NT2/D1 (cell line): ENCODE results near the gene UBL5.

ENCODE experiments used
- DNase-seq: peaks from one replicate; pipeline ENCODE4 v3.0.0-alpha.2; 2011; ENCODE audit warnings: low read depth, low spot score
- H3K27me3 ChIP-seq: 2 replicates; pipeline ENCODE4 v1.6.0; 2011; ENCODE audit warnings: mild to moderate bottlenecking; ENCODE audit not compliant: insufficient read length, insufficient read depth
- H3K36me3 ChIP-seq: 2 replicates; pipeline ENCODE4 v1.6.1; 2011; ENCODE audit warnings: mild to moderate bottlenecking, low read length, mixed read lengths; ENCODE audit not compliant: insufficient read depth, insufficient read length
- H3K4me1 ChIP-seq: 2 replicates; pipeline ENCODE4 v1.5.1; 2011; ENCODE audit not compliant: insufficient read depth, insufficient read length
- H3K4me3 ChIP-seq: 2 replicates; pipeline ENCODE4 v1.5.1; 2011; ENCODE audit warnings: low read depth; ENCODE audit not compliant: insufficient read length
- H3K9ac ChIP-seq: 2 replicates; pipeline ENCODE4 v1.6.0; 2011; ENCODE audit warnings: low read depth; ENCODE audit not compliant: insufficient read length
- H3K9me3 ChIP-seq: 2 replicates; pipeline ENCODE4 v1.5.1; 2011; ENCODE audit warnings: mild to moderate bottlenecking, low read length; ENCODE audit not compliant: insufficient read depth
- SUZ12 ChIP-seq: IDR thresholded peaks from 2 replicates; pipeline ENCODE4 v1.6.1; 2011; ENCODE audit not compliant: insufficient read length, insufficient read depth; ENCODE audit errors: extremely low read depth
- YY1 ChIP-seq: IDR thresholded peaks from 2 replicates; pipeline ENCODE4 v1.6.1; 2011; ENCODE audit not compliant: insufficient read length, insufficient read depth
- ZNF274 ChIP-seq: IDR thresholded peaks from 2 replicates; pipeline ENCODE4 v1.6.1; 2011; ENCODE audit warnings: mild to moderate bottlenecking, low read depth, low read length

UBL5 gene

DNA sequence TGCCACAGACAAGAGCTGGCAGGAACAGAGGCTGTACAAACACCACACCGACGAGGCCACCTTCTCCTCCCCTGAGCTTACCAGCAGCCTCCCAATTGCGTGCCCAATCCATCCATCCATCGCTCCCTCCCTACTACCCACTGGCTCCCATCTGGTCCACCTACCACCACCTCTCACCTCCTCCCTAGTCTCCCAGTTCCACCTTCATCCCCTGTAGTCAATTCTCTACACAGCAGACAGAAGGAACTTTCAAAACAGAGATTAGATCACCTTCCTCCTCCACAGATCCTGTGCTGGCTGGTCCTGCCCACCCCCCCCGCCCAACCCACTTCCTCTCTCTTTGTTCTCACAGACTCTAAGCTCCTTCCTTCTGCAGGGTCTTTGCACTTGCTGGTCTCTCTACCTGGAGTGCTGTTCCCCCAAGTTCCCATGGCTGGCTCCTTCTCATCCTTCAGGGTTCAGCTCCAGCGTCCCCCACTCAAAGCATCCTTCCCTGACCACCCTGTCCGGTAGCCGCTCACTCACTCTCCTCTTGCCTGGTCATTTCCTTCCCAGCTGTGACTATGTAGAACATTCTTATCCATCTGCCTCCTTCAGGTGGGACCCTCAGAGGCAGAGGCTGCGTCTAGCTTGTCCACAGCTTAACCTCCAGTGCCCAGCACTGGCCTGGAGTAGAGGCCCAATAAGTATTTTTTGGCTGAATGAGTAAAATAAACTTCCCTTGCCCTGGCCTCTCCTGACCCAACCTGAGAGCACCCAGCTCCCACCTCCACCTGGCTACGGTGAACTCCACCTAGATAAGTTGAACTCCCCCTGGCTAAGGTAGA is 30.4 kb downstream of the UBL5 start:
- TF ChIP-seq ZNF274 (no peak), YY1 (no peak), SUZ12 (no peak)
- Histone ChIP-seq H3K4me1 (peaks cover 3% of the 10 kb centered on the region), H3K36me3 (peaks cover 24% of the 10 kb centered on the region), H3K9me3 (no peaks in the 10 kb centered on the region), H3K9ac (no peak overlapping the region), H3K27me3 (no peaks in the 10 kb centered on the region), H3K4me3 (no peak overlapping the region)
- DNase-seq = no peak

DNA sequence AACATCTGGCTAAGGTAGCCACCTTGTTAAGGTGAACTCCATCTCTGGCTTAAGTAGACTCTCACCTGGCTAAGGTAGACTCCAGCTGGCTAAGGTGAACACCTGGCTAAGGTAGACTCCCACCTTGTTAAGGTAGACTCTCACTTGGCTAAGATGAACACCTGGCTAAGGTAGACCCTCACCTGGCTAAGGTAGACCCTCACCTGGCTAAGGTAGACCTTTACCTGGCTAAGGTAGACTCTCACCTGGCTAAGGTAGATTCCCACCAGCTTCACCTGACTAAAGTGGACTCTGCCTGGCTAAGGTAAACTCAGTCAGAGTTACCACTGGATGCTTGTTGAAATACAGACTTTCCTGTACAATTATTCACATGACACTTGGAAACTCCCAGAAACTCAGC is 31.0 kb downstream of the UBL5 start:
- no peak for DNase-seq
- H3K9ac ChIP-seq = no peak overlapping the region
- H3K4me3 ChIP-seq = no peak overlapping the region
- peaks cover 24% of the 10 kb centered on the region for H3K36me3 ChIP-seq
- H3K27me3 ChIP-seq = no peaks in the 10 kb centered on the region
- H3K4me1 ChIP-seq = peaks cover 3% of the 10 kb centered on the region
- H3K9me3 ChIP-seq = no peaks in the 10 kb centered on the region
- no peak for TF ChIP-seq ZNF274
- TF ChIP-seq SUZ12 = no peak
- TF ChIP-seq YY1 = no peak

DNA sequence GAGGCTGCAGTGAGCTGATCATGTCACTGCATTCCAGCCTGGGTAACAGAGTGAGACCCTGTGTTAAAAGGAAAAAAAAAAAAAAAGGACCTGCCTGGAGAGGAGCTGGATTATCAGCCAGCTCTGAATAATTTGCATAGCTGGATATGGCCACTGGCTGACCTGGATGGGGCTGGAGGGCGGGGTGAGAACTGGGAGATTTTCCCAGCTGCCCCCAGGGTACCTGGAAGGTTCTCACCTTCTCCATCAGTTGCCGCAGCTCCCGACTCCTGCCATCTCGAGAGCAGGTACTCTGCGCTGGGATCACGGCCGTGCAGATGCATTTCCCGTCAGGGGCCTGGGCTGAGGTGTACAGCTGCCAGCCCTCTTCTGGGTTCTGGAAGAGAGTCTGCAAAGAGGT is 32.7 kb downstream of the UBL5 start:
- no peak for DNase-seq
- H3K4me3 ChIP-seq = no peak overlapping the region
- no peak overlapping the region for H3K9ac ChIP-seq
- TF ChIP-seq ZNF274 (no peak), SUZ12 (no peak), YY1 (no peak)
- H3K27me3 ChIP-seq = no peaks in the 10 kb centered on the region
- H3K36me3 ChIP-seq = peaks cover 15% of the 10 kb centered on the region
- no peaks in the 10 kb centered on the region for H3K9me3 ChIP-seq
- peaks cover 3% of the 10 kb centered on the region for H3K4me1 ChIP-seq

DNA sequence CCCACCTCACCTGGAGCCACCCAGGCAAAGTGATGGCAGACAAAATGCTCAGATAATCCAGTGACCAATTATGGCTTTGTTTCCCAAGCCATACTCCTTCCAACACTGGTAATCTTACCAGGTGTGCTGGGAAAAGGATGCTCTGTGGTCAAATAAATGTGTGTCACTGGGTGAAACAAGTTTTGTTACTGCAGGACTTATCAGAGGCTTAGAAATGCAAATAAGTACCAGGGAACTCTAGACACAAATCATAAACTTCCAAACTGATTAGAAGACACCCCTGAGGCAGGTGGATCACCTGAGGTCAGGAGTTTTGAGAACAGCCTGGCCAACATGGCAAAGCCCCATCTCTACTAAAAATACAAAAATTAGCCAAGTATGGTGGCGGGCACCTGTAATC is 33.8 kb downstream of the UBL5 start:
- Histone ChIP-seq H3K36me3 (peaks cover 12% of the 10 kb centered on the region), H3K27me3 (no peaks in the 10 kb centered on the region), H3K4me3 (no peak overlapping the region), H3K9me3 (no peaks in the 10 kb centered on the region), H3K9ac (no peak overlapping the region), H3K4me1 (peaks cover 7% of the 10 kb centered on the region)
- TF ChIP-seq SUZ12 (no peak), ZNF274 (no peak), YY1 (no peak)
- DNase-seq = no peak

DNA sequence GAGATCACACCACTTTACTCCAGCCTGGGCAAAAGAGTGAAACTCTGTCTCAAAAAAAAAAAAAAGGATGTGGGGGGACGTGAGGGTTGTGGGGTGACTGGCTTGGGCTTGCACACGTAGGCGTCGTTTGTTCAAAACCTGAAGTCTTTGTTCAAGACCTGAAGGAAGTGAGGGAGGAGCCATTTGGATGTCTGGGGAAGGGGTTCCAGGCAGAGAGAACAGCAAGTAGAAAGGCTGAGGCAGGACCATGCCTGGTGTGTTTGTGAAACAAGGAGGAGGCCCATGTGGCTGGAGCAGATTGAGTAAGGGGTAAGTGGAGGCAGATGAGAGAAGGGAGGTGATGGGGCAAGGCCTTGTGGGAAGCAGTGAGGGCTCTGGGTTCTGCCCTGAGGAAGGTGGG is 35.2 kb downstream of the UBL5 start:
- no peak for TF ChIP-seq SUZ12
- no peak for TF ChIP-seq ZNF274
- no peak for TF ChIP-seq YY1
- no peak overlapping the region for H3K4me3 ChIP-seq
- H3K4me1 ChIP-seq = peaks cover 5% of the 10 kb centered on the region
- H3K9ac ChIP-seq = no peak overlapping the region
- DNase-seq = no peak
- H3K27me3 ChIP-seq = no peaks in the 10 kb centered on the region
- H3K36me3 ChIP-seq = no peaks in the 10 kb centered on the region
- no peaks in the 10 kb centered on the region for H3K9me3 ChIP-seq

DNA sequence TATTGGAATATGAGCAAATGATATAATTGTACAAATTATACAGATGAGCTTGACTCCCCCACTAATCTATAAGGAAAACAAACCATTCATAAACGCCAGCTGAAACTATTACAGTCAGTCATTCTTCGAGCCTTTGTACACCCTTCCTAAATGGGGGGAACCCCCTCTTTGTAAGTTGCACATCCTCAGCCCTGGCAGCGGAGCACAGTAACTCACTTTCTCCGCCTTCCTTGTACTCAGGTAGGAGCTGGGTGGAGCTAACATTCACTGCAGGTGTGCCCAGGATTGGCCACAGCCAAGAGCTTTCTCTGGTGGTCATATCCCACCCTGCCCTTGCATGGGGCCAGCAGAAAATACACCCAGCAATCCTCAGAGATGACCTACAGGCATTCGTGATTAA is 36.0 kb downstream of the UBL5 start:
- no peak for DNase-seq
- H3K9ac ChIP-seq = no peak overlapping the region
- H3K36me3 ChIP-seq = no peaks in the 10 kb centered on the region
- TF ChIP-seq ZNF274 (no peak), SUZ12 (no peak), YY1 (no peak)
- H3K9me3 ChIP-seq = no peaks in the 10 kb centered on the region
- no peaks in the 10 kb centered on the region for H3K27me3 ChIP-seq
- peaks cover 5% of the 10 kb centered on the region for H3K4me1 ChIP-seq
- H3K4me3 ChIP-seq = no peak overlapping the region

DNA sequence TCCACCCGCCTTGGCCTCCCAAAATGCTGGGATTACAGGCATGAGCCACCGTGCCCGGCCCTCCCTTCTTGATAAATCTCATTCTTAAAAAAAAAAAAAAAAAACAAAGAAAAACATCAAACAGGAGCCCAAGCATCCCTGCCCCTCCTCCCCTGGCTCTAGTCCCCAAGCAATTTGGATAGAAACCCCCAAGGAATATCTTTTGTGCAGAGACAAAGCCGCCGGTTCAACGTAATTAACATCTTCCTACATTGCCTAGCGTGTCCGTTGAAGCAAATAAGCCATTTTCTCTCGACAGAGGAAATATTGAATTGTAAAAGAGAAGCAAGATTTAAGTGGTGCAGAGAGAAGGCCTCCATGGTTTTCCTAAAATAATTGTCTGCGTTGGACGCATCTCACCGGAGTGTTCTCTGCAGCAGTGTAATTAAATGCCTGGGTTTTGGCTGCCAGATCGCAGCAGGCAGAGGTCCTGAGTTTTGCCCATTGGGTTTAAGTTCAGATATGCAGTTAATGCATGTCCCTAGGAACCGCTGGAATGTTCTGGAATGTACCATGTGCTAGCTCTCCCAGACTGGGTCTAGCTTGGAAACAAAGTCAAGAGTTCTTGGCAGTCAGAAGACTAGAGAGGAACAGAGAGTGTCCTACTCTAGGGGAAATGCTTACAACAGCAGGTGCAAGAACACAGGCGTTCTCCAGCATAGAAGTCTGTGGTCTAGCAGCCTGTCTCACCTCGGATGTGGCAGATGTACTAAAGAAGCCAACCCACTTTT is 38.2 kb downstream of the UBL5 start:
- no peak for TF ChIP-seq SUZ12
- Histone ChIP-seq H3K36me3 (no peaks in the 10 kb centered on the region), H3K9me3 (no peaks in the 10 kb centered on the region), H3K4me3 (no peak overlapping the region), H3K4me1 (peaks cover 5% of the 10 kb centered on the region), H3K27me3 (no peaks in the 10 kb centered on the region), H3K9ac (no peak overlapping the region)
- peak; percentile 32 for DNase-seq
